Breast epithelium (tissue), 4 donors: ENCODE results near the gene QRICH2. TPM values are rescaled to one million over a fixed set of nuclear protein-coding genes. Genes with fewer than 3 reads are reported as not detected.

Experiments used
- DNase-seq, 2 donors: peaks; one replicate each; pipeline ENCODE4 v3.0.0-alpha.2; 2019; ENCODE audit warnings: low spot score in 2 of 2
- H3K27ac ChIP-seq, 2 donors: fragments of 200-600 bp; sonication (generic) in 1 of 2; one replicate each; pipeline ENCODE4 v1.5.1; 2016 to 2019; ENCODE audit warnings: mild to moderate bottlenecking in 1 of 2
- H3K27me3 ChIP-seq, 2 donors: fragments of 200-600 bp; sonication (generic) in 1 of 2; one replicate each; pipeline versions ENCODE4 v1.5.1 to v1.6.0; 2017 to 2019; ENCODE audit warnings: control low read depth in 1 of 2, mild to moderate bottlenecking in 1 of 2
- H3K36me3 ChIP-seq: fragments of 200-600 bp; one replicate; pipeline ENCODE4 v1.5.1; 2019
- H3K4me1 ChIP-seq, 2 donors: fragments of 200-600 bp; sonication (generic); one replicate each; pipeline ENCODE4 v1.5.1; 2016 to 2019; ENCODE audit warnings: control low read depth in 1 of 2
- H3K4me3 ChIP-seq, 3 donors: fragments of 200-600 bp; sonication (generic); 1 replicate in 2 of 3; 2 replicates in 1 of 3; pipeline ENCODE4 v1.5.1; 2016 to 2019; ENCODE audit warnings: mild to moderate bottlenecking in 3 of 3, moderate library complexity in 2 of 3
- H3K9me3 ChIP-seq, 2 donors: fragments of 200-600 bp; sonication (generic) in 1 of 2; one replicate each; pipeline ENCODE4 v1.5.1; 2016 to 2019; ENCODE audit warnings: control low read depth in 1 of 2
- CTCF ChIP-seq, 3 donors: fragments of 450-650 bp; IDR thresholded peaks; one replicate each; pipeline ENCODE4 v1.5.1; 2016 to 2017; ENCODE audit warnings: antibody characterized with exemption in 3 of 3, mild to moderate bottlenecking in 3 of 3, moderate library complexity in 3 of 3
- POLR2A ChIP-seq: fragments of 450-650 bp; IDR thresholded peaks from one replicate; pipeline ENCODE4 v1.6.1; 2016; ENCODE audit warnings: antibody characterized with exemption, mild to moderate bottlenecking, moderate library complexity
- POLR2AphosphoS5 ChIP-seq, 3 donors: sonication (generic); formaldehyde crosslinking; IDR thresholded peaks; one replicate each; pipeline ENCODE4 v1.6.1; 2017; ENCODE audit warnings: antibody characterized with exemption in 3 of 3
- intact Hi-C: fragments of 100-400 bp; cut with DNase I; formaldehyde crosslinking; loops from one replicate; pipeline ENCODE4 v1.15.1; 2023; ENCODE audit warnings: low total_unique reads
- total RNA-seq, 3 donors: library from RNA; depleted of rRNA; stranded (reverse); fragments of >200 nt; gene quantifications; one replicate each; pipeline ENCODE4 v1.1.0, GENCODE V29; 2016

QRICH2 gene
- total RNA-seq, 3 donors from 2014 or later, result 3.0 to 4.3 (median 3.8) TPM

GRCh38 chr17:76240461-76241203, 67.4 kb downstream of the QRICH2 start, which contains the start of gene RNF157:
TSS of gene RNF157 (minus strand) at chr17:76240493. CDS start at chr17:76240240, 253 bp downstream.
- Histone ChIP-seq H3K4me3 (peak within 1 kb of the TSS; percentile 43 to 71 (median 66)), H3K27me3 (no peaks in the 10 kb centered on the region), H3K4me1 (peaks cover 0 to 4% of the 10 kb centered on the region in 2 donors), H3K9me3 (no peaks in the 10 kb centered on the region), H3K36me3 (no peaks in the 10 kb centered on the region), H3K27ac (peak within 1 kb of the TSS; percentile 28 to 52)
- peak in 1 of 2 donors; percentile 30 for DNase-seq
- intact Hi-C loops, result no loop called here
- TF ChIP-seq CTCF (IDR thresholded peaks at IDR 0.05) (no peak), POLR2A (no peak), POLR2AphosphoS5 (IDR thresholded peaks at IDR 0.05) (peak in 2 of 3 donors; percentile 19 to 44)

GRCh38 chr17:76239538-76240274, 68.4 kb downstream of the QRICH2 start:
- Histone ChIP-seq H3K4me1 (peaks cover 0 to 4% of the 10 kb centered on the region in 2 donors), H3K9me3 (no peaks in the 10 kb centered on the region), H3K36me3 (no peaks in the 10 kb centered on the region), H3K4me3 (peak overlapping the region; percentile 34 to 71 (median 66)), H3K27me3 (no peaks in the 10 kb centered on the region), H3K27ac (peak overlapping the region in 1 of 2 donors; percentile 16)
- intact Hi-C loops, result no loop called here
- TF ChIP-seq POLR2AphosphoS5 (IDR thresholded peaks at IDR 0.05), result no peak
- DNase-seq, result peak in 1 of 2 donors; percentile 16

- intact Hi-C loops, result no loop called here
Observed at GRCh38 chr17:76238847-76239537, 69.1 kb downstream of the QRICH2 start.

GRCh38 chr17:76237859-76238313, 70.2 kb downstream of the QRICH2 start:
- no peaks in the 10 kb centered on the region for H3K27me3 ChIP-seq
- DNase-seq, result peak in 1 of 2 donors; percentile 12
- TF ChIP-seq CTCF (IDR thresholded peaks at IDR 0.05) (no peak), POLR2AphosphoS5 (IDR thresholded peaks at IDR 0.05) (no peak), POLR2A (no peak)
- no peak overlapping the region for H3K27ac ChIP-seq
- intact Hi-C loops, result no loop called here
- H3K36me3 ChIP-seq, result no peaks in the 10 kb centered on the region
- H3K4me3 ChIP-seq, result no peak overlapping the region
- peaks cover 0 to 4% of the 10 kb centered on the region in 2 donors for H3K4me1 ChIP-seq
- H3K9me3 ChIP-seq, result no peaks in the 10 kb centered on the region

More at GRCh38 chr17:76238847-76239537, 69.1 kb downstream of the QRICH2 start:
- no peaks in the 10 kb centered on the region for H3K36me3 ChIP-seq
- peaks cover 0 to 4% of the 10 kb centered on the region in 2 donors for H3K4me1 ChIP-seq
- DNase-seq, result no peak
- H3K9me3 ChIP-seq, result no peaks in the 10 kb centered on the region
- TF ChIP-seq POLR2A (no peak), POLR2AphosphoS5 (IDR thresholded peaks at IDR 0.05) (no peak), CTCF (IDR thresholded peaks at IDR 0.05) (no peak)
- no peaks in the 10 kb centered on the region for H3K27me3 ChIP-seq
- peak overlapping the region in 2 of 3 donors; percentile 66 to 71 for H3K4me3 ChIP-seq
- no peak overlapping the region for H3K27ac ChIP-seq

- DNase-seq, result no peak
- Histone ChIP-seq H3K4me1 (peaks cover 0 to 4% of the 10 kb centered on the region in 2 donors), H3K9me3 (no peaks in the 10 kb centered on the region), H3K27me3 (no peaks in the 10 kb centered on the region), H3K4me3 (no peak overlapping the region), H3K36me3 (no peaks in the 10 kb centered on the region), H3K27ac (no peak overlapping the region)
- TF ChIP-seq POLR2A (no peak), POLR2AphosphoS5 (IDR thresholded peaks at IDR 0.05) (no peak), CTCF (IDR thresholded peaks at IDR 0.05) (no peak)
- intact Hi-C loops, result no loop called here
Observed at GRCh38 chr17:76236603-76237002, 71.5 kb downstream of the QRICH2 start.
